Transverse colon (tissue), 4 donors: ENCODE results near the gene OR5AN1. TPM values are rescaled to one million over a fixed set of nuclear protein-coding genes. Genes with fewer than 3 reads are reported as not detected.

Experiments
- DNase-seq: peaks from one replicate; pipeline ENCODE4 v3.0.0-alpha.2; 2019
- H3K27ac ChIP-seq, 4 donors: fragments of 200-600 bp; sonication (generic); 2 replicates each; pipeline ENCODE4 v1.5.1; 2016 to 2018; ENCODE audit warnings: inconsistent platforms in 4 of 4
- H3K27me3 ChIP-seq: fragments of 200-600 bp; sonication (generic); 2 replicates; pipeline ENCODE4 v1.5.1; 2017; ENCODE audit warnings: inconsistent platforms
- H3K36me3 ChIP-seq, 4 donors: fragments of 200-600 bp; sonication (generic); 2 replicates each; pipeline ENCODE4 v1.5.1; 2017 to 2019; ENCODE audit warnings: inconsistent platforms in 4 of 4
- H3K4me1 ChIP-seq, 4 donors: fragments of 200-600 bp; sonication (generic); 2 replicates each; pipeline ENCODE4 v1.5.1; 2017 to 2020; ENCODE audit warnings: inconsistent platforms in 4 of 4
- H3K4me3 ChIP-seq, 4 donors: fragments of 200-600 bp; sonication (generic); 1 replicate in 1 of 4; 2 replicates in 3 of 4; pipeline versions ENCODE4 v1.5.1 to v1.6.1; 2017 to 2019; ENCODE audit warnings: inconsistent platforms in 4 of 4
- H3K9me3 ChIP-seq, 2 donors: fragments of 200-600 bp; sonication (generic); 2 replicates each; pipeline ENCODE4 v1.5.1; 2017 to 2019; ENCODE audit warnings: inconsistent platforms in 2 of 2
- EP300 ChIP-seq: sonication (generic); formaldehyde crosslinking; IDR thresholded peaks from one replicate; pipeline ENCODE4 v1.6.1; 2017; ENCODE audit warnings: antibody characterized with exemption, low read depth
- POLR2A ChIP-seq: fragments of 450-650 bp; IDR thresholded peaks from one replicate; pipeline ENCODE4 v1.6.1; 2016; ENCODE audit warnings: antibody characterized with exemption, mild to moderate bottlenecking, moderate library complexity
- POLR2AphosphoS5 ChIP-seq, 3 donors: sonication (generic); formaldehyde crosslinking; IDR thresholded peaks; one replicate each; pipeline ENCODE4 v1.6.1; 2016; ENCODE audit warnings: antibody characterized with exemption in 3 of 3
- WGBS, 2 donors: methylation state at CpG; one replicate each; pipeline ENCODE4 v1.1.5; 2018; ENCODE audit warnings: low coverage in 1 of 2; 5-methylcytosine and 5-hydroxymethylcytosine counted together
- in situ Hi-C, 4 donors: fragments of 200-750 bp; cut with MboI; loops; one replicate each; pipeline versions ENCODE4 v1.15.0 to v1.15.1; 2017; ENCODE audit warnings: low sequenced_read_pairs in 3 of 4, low pct_ligation_motif_present in 1 of 4, low pct_unique_long_range_greater_than_20kb in 1 of 4
- intact Hi-C: fragments of 100-400 bp; cut with DNase I; formaldehyde crosslinking; loops from one replicate; pipeline ENCODE4 v1.15.1; 2023; ENCODE audit warnings: low total_unique reads
- total RNA-seq, 4 donors: library from RNA; depleted of rRNA; stranded (reverse); fragments of >200 nt; gene quantifications; one replicate each; pipeline ENCODE4 v1.1.0, GENCODE V29; 2016
- TF ChIP-seq, protein P1 (sequence below), 5 experiments: fragments of 200-600 bp in 3 of 5; fragments of 450-650 bp in 2 of 5; sonication (generic) in 3 of 5; IDR thresholded peaks; 1 replicate in 2 of 5; 2 replicates in 3 of 5; pipeline ENCODE4 v1.5.1; 2016 to 2017; ENCODE audit warnings: antibody characterized with exemption in 5 of 5, inconsistent platforms in 3 of 5, mild to moderate bottlenecking in 2 of 5, moderate library complexity in 1 of 5

Gene OR5AN1
- total RNA-seq, 4 donors from 2014 or later = not detected

GRCh38 chr11:59400461-59401261 is 42.0 kb downstream of the OR5AN1 start:
- 79 to 88% methylated on average over 2 to 3 of the region's 3 CpGs for WGBS, 2 donors
- in situ Hi-C loops (no loop called here), intact Hi-C loops (no loop called here)
- Histone ChIP-seq H3K4me3 (no peak overlapping the region), H3K27ac (no peak overlapping the region), H3K36me3 (no peaks in the 10 kb centered on the region), H3K4me1 (no peaks in the 10 kb centered on the region), H3K27me3 (no peaks in the 10 kb centered on the region), H3K9me3 (peaks cover 0 to 7% of the 10 kb centered on the region in 2 donors)
- DNase-seq = no peak
- TF ChIP-seq, protein P1, sequence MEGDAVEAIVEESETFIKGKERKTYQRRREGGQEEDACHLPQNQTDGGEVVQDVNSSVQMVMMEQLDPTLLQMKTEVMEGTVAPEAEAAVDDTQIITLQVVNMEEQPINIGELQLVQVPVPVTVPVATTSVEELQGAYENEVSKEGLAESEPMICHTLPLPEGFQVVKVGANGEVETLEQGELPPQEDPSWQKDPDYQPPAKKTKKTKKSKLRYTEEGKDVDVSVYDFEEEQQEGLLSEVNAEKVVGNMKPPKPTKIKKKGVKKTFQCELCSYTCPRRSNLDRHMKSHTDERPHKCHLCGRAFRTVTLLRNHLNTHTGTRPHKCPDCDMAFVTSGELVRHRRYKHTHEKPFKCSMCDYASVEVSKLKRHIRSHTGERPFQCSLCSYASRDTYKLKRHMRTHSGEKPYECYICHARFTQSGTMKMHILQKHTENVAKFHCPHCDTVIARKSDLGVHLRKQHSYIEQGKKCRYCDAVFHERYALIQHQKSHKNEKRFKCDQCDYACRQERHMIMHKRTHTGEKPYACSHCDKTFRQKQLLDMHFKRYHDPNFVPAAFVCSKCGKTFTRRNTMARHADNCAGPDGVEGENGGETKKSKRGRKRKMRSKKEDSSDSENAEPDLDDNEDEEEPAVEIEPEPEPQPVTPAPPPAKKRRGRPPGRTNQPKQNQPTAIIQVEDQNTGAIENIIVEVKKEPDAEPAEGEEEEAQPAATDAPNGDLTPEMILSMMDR (IDR thresholded peaks at IDR 0.05) = no peak
- TF ChIP-seq POLR2AphosphoS5 (IDR thresholded peaks at IDR 0.05) (no peak), EP300 (no peak), POLR2A (no peak)

DNA sequence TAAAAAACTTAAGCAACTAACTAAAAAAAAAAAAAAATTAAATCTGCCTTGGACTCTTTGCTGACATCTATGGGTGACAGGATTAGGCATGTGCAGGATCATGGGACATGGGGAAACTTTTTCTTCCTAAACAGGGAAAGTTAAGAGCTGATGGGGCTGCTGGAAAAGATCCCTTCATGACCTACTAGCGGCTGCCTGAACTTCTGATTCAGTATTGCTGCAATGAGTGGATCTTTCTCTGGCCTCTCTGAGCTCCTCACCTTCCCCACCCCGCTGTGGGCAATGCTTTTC is 42.5 kb downstream of the OR5AN1 start:
- Histone ChIP-seq H3K9me3 (peaks cover 0 to 7% of the 10 kb centered on the region in 2 donors), H3K4me3 (no peak overlapping the region), H3K4me1 (no peaks in the 10 kb centered on the region), H3K27ac (no peak overlapping the region), H3K36me3 (no peaks in the 10 kb centered on the region), H3K27me3 (no peaks in the 10 kb centered on the region)
- WGBS, 2 donors = 61 to 75% methylated on average over 2 of the region's 2 CpGs
- intact Hi-C loops = no loop called here
- DNase-seq = no peak
- TF ChIP-seq EP300 (no peak), POLR2A (no peak), POLR2AphosphoS5 (IDR thresholded peaks at IDR 0.05) (no peak)
- TF ChIP-seq, protein P1 (IDR thresholded peaks at IDR 0.05) = no peak
- in situ Hi-C loops = no loop called here

DNA sequence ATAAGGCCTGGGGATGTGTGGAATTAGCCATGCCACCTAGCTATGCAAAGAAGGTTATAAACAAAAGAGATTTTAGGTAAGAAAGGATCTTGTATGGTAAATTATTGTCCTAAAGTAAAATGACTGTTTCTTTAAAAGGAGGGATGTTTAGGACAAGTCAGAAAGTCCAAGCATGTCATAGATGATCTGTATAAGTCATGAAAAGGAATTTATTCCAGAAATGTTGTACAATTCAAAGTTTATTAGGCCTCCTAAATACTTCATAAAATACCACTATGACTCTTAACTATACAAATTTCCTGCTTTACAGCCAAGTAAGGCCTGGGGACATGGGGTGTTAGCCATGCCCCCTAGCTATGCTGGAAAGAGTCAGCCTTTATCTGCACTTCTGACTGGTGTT is 44.9 kb downstream of the OR5AN1 start:
- no peak for DNase-seq
- TF ChIP-seq, protein P1 (IDR thresholded peaks at IDR 0.05) = no peak
- no peak for TF ChIP-seq POLR2AphosphoS5 (IDR thresholded peaks at IDR 0.05)
- no peak for TF ChIP-seq EP300
- no peak for TF ChIP-seq POLR2A
- intact Hi-C loops (no loop called here), in situ Hi-C loops (no loop called here)
- Histone ChIP-seq H3K4me1 (no peaks in the 10 kb centered on the region), H3K27ac (no peak overlapping the region), H3K27me3 (no peaks in the 10 kb centered on the region), H3K9me3 (peaks cover 0 to 7% of the 10 kb centered on the region in 2 donors), H3K36me3 (no peaks in the 10 kb centered on the region), H3K4me3 (no peak overlapping the region)

GRCh38 chr11:59413646-59414045 is 55.0 kb downstream of the OR5AN1 start:
- no peak for DNase-seq
- TF ChIP-seq, protein P1 (IDR thresholded peaks at IDR 0.05) = no peak
- TF ChIP-seq EP300 (no peak), POLR2AphosphoS5 (IDR thresholded peaks at IDR 0.05) (no peak), POLR2A (no peak)
- Histone ChIP-seq H3K27me3 (no peaks in the 10 kb centered on the region), H3K27ac (no peak overlapping the region), H3K9me3 (peaks cover 0 to 8% of the 10 kb centered on the region in 2 donors), H3K36me3 (no peaks in the 10 kb centered on the region), H3K4me1 (no peaks in the 10 kb centered on the region), H3K4me3 (no peak overlapping the region)
- 55 to 79% methylated on average over 2 of the region's 2 CpGs for WGBS, 2 donors
- intact Hi-C loops (no loop called here), in situ Hi-C loops (no loop called here)
